NCI-H2196 treated with DMSO at 0.1 percent for 48 hours (cell line): ENCODE data around the gene CDH15.
"Not testable (repeated sequence)": the region's sequence is repeated elsewhere in the genome, so short reads cannot be mapped to it uniquely, and the experiment has no call there.

Experiments
- DNase-seq: peaks from one replicate; lab custom pipeline; 2025; ENCODE audit not compliant: unreplicated experiment; lab: John Stamatoyannopoulos, UW

Gene CDH15

DNA sequence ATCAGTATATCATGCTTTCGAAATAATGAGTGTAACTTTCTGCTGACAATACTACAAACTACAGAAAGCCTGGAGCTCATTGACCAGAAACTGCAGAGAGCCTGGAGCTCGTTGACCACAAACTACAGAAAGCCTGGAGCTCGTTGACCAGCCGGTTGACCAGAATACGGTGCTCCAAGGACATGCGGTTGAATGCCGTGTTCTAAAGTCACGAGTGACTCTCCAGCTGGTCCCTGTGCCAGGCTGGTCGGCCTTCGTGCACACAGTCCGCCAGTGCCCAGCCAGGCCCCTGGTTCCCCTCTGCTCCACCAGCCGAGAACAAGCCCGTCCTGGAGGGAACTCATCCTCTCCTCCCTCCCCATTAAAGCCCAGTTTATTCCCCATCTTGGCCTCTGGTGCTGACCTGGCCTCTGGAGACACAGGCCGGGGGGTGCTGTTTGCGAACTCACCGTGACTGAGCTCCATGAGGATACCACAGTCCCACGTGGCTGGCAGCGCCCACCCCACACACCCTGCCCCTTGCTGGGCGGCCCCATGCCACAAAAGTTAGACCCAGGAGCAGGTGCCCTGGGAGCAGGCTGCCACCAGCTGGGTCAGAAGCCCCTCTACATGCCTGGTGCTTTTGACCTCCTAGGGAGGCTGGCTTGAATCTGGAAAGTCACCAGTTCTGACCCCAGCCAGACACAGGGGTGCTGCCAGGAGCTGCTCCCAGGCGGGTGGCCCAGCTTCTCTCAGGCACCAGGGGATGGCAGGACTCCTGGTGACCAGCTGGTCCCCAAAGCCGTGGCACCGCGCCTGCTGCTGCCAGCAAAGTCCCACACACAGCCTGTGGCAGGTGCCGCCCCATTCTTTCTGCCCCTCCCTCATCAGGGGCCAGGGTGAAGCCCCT is 15.5 kb upstream of the CDH15 start:
- DNase-seq: no peak

DNA sequence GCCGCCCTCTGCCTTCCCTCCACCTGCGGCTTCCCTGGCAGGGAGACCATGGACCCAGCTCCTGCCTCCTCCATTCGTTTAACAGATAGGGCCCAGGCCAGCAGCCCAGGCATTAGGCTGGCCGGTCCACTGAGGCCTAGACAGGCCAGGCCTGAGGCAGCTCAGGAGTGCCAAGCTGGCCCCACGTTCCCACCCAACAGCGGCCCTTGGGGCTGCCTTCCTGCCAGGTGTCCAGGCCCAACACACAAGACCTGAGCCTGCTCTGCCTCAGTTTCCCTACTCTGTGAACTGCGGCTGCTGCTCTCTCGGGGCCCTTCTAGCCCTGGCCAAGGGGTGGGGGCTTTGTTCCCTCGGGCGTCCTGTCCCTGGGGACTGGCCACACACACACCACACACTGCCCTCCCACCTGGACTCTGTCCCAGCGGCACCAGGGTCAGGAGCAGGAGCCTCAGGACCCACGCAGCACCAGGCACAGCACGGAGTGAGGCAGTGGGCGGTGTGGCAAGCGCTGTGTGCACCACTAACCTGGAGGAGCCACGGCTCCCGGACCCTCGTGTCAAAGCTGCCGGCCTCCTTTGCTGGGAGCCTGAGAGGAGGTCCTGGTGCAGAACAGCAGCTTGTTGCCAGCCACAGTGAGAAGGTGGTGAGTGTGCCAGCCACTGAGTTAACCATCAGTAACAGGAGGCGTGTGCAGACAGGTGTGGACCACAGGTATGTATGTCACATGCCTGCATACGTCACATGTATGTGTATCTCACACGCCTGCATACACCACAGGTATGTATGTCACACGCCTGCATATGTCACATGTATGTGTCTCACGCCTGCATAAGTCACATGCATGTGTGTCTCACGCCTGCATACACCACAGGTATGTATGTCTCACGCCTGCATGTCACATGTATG is 14.6 kb upstream of the CDH15 start:
- no peak for DNase-seq

DNA sequence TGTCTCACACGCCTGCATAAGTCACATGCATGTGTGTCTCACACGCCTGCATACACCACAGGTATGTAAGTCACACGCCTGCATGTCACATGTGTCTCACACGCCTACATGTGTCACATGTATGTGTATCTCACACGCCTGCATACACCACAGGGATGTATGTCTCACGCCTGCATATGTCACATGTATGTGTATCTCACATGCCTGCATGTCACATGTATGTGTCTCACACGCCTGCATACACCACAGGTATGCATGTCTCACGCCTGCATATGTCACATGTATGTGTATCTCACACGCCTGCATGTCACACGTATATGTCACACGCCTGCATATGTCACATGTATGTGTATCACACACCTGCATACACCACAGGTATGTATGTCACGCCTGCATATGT is 13.8 kb upstream of the CDH15 start:
- no peak for DNase-seq

DNA sequence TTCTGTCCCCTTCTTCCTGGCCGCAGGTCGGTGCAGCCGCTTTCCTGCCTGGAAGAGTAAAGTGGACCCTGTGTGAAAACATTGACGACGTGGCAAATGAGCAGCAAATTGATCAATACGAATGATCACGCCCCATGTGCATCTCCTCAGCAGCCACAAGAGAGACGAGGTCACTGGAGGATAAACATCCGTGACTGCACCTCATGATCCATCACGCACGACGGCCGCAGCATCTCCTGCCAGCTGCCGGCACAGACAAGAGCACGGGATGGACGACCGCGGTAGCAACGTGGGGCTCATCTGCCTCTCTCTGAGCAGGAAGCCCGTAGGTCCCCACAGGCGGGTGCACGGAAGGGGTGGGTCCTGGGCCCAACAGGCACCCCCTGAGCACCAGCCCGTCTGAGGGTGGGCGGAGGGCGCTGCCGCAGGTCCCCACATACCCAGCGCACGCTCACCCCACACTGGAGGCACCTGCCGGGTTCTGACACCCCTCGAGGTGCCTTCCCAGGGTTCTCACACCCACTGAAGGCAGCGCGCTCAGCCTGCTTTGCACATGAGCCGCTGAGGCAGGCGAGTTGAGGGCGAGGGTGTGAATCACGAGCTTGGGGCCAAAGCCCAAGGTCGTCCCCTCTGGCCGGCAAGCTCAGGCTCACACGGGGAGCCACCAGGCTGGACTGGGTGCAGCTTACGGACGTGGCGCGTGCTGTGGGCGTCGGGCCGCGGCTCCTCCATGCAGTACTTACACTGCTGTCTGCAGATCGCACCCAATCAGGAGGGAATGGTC is 12.3 kb upstream of the CDH15 start:
- DNase-seq: no peak

DNA sequence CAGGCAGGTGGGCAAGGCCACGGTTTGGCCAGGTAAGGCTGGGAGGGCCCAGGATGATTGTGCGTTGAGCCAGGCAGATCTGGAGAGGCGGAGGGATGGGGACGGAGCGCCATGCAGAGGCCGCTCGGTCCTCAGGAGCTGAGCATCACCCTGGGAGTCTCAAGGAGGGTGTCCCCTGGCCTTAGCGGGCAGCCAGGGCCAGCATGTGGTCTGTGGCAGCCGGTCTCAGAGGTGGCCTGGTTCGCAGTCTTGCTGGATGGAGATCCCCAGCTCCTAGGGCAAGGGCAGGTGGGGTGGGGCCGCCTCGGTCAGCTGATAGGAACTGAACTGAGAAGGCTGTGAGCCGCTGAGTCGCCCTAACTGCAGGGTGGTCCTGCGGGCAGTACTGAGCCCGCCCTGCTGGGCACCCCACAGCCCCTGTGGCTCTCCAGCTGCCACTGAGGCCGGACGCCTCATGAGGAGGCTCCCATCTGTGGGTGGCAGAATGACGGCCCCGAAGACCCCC is 11.6 kb upstream of the CDH15 start:
- DNase-seq: no peak

DNA sequence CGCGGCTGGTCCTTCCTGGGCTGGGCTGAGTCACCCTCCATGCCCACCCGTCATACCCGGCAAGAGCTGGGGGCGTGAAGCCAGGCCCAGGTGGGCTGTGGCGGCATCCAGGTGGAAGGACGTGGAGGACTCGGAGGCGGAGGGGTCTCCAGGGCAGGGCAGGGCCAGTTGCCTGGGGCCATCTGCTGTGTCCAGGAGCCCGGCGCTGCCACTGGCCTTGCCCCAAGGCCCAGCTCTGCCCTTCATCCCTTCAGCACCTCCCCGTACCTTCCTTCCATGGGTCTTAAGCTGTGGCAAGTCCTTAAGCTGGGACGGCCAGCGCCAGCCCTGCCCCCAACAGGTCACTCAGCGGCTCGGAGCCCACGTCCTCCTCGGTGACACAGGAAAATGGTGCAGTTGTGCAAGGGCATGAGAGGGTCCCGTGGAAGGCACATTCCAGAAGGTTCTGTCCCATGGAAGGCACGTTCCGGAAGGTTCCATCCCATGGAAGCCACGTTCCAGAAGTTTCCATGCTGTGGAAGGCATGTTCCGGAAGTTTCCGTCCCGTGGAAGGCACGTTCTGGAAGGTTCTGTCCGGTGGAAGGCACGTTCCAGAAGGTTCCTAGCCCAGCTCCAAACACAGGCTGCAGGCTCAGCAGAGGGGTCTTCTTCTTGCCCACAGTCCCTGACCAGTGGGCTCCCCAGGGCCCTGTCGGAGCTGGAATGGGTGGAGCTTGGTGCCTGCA is 10.4 kb upstream of the CDH15 start:
- no peak for DNase-seq

DNA sequence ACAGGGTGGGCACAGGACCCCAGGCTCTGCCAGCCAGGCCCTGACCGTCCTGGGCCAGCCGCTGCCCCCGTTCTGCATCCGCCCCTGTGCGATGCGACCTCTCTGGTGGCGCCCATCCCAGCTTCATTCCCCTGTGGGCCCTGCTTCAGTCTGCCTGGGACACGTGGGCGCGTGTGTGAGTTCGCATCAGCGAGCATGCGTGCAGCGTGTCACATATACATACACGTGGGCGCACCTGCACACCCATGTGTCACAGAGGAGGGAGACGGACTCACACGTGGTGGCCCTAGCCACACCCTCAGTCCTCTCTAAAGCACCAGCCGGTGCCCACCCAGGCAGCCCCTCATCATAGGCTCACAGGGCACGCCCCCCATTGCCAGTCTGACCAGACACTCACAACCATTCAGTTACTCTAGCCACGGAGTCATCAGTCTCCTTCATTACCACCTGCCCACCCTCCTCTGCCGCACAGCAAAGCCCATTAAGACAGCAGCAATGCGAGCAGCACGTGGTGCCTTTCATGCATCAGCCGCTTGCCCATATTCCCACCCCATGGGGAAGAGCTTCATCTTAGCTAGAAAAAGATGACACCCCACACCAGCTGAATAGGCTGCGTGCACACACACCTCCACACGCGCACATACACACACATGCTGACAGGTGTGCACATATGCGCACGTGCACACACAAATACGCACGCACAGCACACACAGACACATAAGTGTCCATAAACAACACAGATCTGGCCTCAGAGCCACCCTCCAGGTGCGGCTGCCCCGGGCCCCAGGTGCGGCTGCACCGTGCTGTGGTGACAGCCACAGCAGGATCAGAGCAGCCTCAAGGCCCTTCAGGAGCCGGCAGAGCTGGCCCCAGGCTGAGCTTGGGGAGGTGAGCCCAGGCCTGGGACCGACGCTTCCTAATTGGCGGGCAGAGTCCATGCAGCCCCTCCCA is 9.5 kb upstream of the CDH15 start:
- no peak for DNase-seq

DNA sequence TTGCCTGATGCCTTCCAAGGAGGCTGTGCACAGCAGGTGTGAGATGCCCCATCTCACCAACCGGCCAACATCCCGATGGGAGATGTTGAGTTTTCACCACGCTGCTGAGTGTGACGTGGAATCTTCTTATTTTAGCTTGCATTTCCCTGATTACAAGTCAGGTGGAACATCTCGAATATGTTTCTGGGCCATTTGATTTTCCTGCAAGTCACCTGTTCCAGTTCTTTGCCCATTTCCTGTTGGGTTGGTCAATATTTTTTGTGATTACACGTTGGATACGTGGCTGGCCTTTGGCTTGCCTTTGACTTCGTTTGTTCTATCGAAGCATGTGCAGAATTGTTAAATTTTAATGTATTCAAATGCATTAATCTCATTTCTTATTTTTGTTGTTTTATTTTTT is 8.3 kb upstream of the CDH15 start:
- no peak for DNase-seq

DNA sequence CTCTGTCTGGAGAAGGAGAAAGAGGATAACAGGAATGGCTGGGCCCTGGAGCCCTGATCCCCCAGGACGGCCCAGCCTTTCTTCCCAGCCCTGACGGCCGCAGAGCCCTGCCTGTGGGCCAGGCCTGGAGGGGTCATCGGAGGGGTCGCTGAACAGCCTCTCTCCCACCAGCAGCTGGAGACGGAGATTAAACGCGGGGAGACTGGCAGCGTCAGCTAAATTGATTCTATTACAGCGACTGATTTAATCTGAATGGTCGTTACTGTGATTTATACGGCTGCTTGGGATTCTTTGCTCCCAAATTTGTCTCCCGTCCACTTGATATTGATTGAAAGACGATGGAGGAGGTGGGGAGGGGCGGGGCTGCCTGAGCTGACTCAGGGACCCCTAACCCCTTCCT is 7.1 kb upstream of the CDH15 start:
- DNase-seq: no peak

DNA sequence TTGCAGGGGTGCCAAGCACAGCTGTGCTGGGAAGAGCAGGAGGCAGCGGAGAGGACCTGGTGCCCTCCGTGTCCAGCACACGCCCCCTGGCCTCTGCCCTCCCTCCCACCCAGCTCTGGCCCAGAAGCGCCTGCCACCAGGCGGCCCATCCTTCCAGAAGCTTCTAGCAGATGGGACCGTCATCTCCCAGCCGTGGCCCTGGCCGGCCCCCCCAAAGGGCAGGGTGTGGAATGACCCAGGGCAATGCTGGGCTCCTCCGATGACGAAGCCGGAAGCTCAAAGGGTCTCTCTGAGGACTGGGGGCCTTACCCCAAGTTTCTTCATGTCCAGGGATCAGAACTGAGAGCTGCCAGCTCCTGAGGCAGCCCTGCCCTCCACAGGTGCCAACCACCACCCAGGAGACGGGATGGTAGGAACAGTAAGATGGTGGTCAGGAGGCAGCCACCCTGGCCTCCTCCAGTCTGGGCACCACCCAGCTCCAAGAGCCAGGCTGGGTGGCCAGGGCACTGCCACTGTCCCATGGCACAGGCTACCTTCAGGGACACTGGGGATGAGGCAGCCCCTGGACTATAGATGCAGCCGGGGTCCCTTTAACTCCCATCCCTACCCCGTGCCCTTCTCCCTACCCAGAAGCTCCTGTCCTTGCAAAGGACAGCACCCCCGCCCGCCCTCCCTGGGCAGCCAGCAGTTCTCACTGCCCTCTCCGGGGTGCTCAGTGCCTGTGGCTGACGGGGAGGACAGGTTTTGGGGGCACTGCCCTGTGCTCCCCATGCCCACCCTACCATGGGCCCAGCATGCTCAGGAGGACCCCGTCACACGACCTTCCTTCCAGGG is 6.5 kb upstream of the CDH15 start:
- DNase-seq: no peak

DNA sequence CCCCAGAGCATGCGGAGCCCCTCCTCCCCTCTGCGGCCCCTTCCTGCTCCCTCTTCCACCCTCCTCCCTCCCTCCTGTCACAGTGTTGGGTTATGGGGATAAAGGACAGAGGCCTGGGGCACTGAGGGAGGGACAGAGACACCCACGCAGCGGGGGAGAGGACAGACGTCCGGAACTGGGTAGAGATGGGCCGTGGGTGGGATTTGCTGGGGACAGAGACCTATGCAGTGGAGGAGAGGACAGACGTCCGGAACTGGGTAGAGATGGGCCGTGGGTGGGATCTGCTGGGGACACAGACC is 5.9 kb upstream of the CDH15 start:
- not testable (repeated sequence) for DNase-seq

DNA sequence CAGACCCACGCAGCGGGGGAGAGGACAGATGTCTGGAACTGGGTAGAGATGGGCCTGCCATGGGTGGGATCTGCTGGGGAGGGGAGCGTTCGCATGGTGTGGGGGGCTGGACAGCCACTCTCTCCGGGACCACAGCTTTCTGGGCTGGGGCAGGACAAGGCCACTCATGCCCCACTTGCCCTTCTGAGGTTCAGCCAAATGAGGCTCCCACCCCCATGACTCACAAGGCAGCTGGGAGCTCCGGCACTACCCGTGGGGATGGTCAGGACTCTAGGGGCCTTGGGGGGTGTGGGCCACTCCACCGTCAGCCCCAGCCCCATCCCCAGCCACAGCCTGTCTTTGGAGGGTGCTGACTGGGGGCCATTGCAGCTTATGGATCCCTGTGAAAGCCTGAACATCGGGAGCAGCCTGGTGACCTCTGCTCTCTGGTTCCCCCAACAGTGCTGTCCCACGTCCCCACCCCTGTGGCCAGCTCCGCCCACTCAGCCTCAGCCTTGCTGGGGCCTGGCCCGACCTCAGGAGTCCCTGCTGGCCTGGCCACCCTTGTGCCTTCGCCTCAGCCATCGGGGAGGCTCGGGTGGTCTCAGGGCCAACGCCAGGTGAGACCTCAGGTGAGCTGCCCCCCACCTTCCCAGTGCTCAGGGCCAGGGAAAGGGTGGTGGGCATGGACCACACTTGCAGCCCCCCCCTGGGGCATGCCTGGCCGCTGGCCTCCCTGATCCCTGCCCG is 4.7 kb upstream of the CDH15 start:
- DNase-seq: no peak

DNA sequence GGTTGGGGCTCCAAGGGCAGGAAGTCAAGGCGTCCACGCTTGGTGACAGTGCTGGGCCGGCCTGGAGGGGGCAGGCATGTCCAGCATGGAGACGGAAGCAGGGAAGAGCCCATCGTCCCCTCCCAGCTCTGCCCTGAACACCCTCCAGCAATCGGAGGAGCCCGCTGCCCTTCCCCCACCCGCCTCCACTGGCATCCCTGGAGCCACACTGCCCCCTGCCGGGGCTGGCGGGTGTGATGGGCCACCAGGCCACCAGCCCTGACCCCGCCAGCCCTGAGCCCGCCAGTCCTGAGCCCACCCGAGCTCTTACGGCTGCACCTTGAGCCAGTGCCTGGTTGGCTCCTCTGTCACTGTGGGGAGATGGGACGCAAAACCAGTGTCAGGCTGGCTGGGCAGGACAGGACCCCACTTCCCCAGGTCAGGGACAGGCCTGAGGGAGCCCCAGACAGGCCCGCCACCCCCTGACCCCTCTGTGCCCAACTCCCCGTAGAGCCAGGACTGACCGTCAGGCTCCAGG is 4.1 kb upstream of the CDH15 start:
- peak; percentile 52 for DNase-seq

DNA sequence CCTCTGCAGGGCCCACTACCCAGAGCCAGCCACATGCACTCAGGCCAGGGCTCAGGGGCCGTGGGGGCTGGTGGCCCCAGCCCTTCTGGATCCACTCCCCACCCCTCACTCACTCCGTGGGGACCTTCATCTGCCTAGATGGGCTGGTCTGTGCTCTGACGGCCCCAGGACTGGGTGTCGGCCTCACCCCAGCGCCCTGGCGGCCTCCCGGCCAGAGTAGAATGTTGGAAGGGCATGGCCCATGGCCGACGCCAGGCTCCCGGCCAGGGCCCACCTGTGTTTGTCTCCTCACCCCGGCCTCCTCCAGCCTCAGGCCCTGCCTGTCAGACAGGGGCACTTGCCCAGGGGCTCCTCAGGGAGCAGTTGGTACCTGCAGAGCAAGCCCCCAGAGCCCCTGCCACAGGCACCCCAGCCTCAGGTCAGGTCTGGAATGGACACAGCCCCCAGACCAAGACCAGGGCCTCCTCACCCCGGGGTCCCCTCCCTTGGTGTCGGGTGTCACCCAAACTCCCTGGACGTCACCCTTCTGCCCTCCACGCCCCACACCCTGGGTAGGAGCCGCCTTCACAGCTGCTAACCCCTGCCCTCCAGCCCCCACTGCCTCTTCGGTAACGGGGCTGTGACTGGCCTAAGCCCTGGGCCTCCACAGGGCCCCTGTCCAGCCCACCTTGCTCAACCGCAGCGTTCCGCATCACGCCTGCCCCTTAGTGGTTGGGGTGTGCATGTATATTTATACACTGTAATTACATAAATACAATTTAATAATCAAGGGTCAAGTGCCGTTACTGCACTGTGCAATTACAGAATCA is 3.0 kb upstream of the CDH15 start:
- no peak for DNase-seq

DNA sequence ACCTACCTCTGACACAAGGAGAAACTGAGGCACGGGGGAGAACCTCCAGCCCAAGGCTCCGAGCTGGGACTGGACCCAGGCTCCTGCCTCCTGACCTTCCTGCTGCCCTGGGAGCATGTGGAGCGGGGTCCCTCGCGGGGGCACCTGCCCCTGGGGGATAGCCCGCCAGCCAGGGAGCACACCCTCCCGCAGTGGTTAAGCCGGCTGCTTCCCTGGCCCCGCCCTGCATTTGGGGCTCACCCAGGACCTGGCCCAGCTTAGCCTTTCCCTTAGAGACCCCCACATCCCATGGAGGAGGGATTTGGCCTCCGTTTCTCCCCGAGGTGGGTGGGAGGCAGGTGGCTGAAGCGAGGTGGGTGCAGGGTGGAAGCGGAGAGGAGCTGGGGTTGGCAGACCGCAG is 1.8 kb upstream of the CDH15 start:
- DNase-seq: no peak

DNA sequence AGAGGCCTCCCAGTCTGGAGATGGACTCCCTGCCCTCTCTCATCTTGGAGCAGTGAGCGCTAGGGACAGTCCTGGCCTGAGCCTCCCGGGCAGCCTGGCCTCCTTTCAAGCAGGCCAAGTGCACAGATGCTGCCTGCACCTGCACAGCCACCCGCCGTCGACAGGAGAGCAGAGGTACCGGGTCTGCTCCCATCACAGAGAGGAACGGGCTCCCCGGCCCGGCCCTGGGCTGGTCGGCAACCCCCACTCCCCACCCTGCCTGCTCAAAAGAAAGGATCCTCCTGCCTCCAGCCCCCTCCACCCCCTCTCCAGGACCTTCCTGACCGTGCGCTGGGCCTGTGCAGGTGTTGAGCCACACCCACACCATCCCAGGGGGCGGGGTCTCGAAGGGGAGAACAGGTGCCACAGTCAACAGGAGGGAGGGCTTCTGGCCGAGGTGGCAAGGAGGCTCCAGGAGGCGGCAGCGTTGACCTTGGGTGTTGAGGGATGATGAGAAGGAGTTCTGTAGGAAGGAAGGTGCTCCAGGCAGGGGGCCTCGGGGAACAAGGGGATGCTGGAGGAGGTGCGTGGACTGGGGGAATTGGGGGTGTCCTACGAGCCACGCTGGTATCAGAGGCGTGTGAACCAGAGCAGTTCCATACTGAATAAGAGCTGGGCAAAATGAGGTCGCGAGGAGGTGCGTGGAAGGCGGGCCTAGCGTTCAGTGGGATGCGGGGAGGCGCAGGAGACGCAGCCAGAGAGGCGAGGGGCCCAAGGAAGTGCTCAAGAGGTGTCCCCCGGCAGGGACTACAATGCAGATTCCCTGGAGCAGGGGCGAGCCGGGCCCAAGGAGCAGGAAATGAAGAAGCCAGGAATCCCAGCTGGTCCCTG is 967 bp upstream of the CDH15 start:
- DNase-seq: peak; percentile 44
